GM12878 (cell line): ENCODE measurements around the gene NPAS2.

Source experiments
- BRCA1 ChIP-seq: IDR thresholded peaks from 2 replicates; pipeline ENCODE4 v1.6.1; 2011; ENCODE audit warnings: low read depth, low read length, improper control_type of control experiment
- CHD2 ChIP-seq: IDR thresholded peaks from 2 replicates; pipeline ENCODE4 v1.6.1; 2011; ENCODE audit warnings: low read depth, low read length, improper control_type of control experiment, borderline replicate concordance
- EGR1 ChIP-seq, 2 experiments: IDR thresholded peaks; 1 replicate in 1 of 2; 2 replicates in 1 of 2; pipeline ENCODE4 v1.6.1; 2011 to 2012; ENCODE audit warnings: low read depth in 2 of 2, low read length in 2 of 2, borderline replicate concordance in 1 of 2, mild to moderate bottlenecking in 1 of 2, moderate library complexity in 1 of 2
- FOS ChIP-seq: IDR thresholded peaks from 3 replicates; pipeline ENCODE4 v1.6.1; 2011; ENCODE audit warnings: borderline replicate concordance; ENCODE audit not compliant: insufficient read length; ENCODE audit errors: extremely low read depth
- LARP7 ChIP-seq: fragments of 450-650 bp; IDR thresholded peaks from 2 replicates; pipeline ENCODE4 v1.6.1; 2017; ENCODE audit warnings: mild to moderate bottlenecking
- POLR2A ChIP-seq: IDR thresholded peaks from 2 replicates; pipeline ENCODE4 v1.6.1; 2011; ENCODE audit warnings: low read depth, mild to moderate bottlenecking, low read length
- POLR2AphosphoS5 ChIP-seq: IDR thresholded peaks from 2 replicates; pipeline ENCODE4 v1.6.1; 2011; ENCODE audit warnings: mild to moderate bottlenecking, low read length, inconsistent platforms
- TARDBP ChIP-seq: IDR thresholded peaks from 2 replicates; pipeline ENCODE4 v1.6.1; 2016; ENCODE audit warnings: borderline replicate concordance
- TCF12 ChIP-seq: IDR thresholded peaks from 2 replicates; pipeline ENCODE4 v1.6.1; 2011; ENCODE audit warnings: low read depth, mild to moderate bottlenecking, low read length
- TF ChIP-seq, protein P1 (sequence below), 3 experiments: IDR thresholded peaks in 2 of 3; conservative IDR thresholded peaks in 1 of 3; 2 replicates each; pipeline ENCODE4 v1.5.1; 2011; ENCODE audit warnings: low read depth in 3 of 3, low read length in 3 of 3, mild to moderate bottlenecking in 3 of 3, control low read depth in 2 of 3, moderate library complexity in 2 of 3, inconsistent platforms in 1 of 3, mixed read lengths in 1 of 3; ENCODE audit not compliant: control insufficient read depth in 2 of 3, insufficient read depth in 1 of 3; ENCODE audit errors: extremely low read depth in 1 of 3
- TF ChIP-seq, protein P2 (sequence below): IDR thresholded peaks from 2 replicates; pipeline ENCODE4 v1.6.1; 2011; ENCODE audit warnings: borderline replicate concordance, low read depth, mild to moderate bottlenecking, moderate library complexity, mixed read lengths, low read length; ENCODE audit not compliant: insufficient read depth; ENCODE audit errors: extremely low read length
- TF ChIP-seq, protein P3 (sequence below): fragments of 450-650 bp; IDR thresholded peaks from 2 replicates; pipeline ENCODE4 v1.6.1; 2017; ENCODE audit warnings: low read depth, mild to moderate bottlenecking, moderate library complexity
- TF ChIP-seq, protein P4 (sequence below): fragments of 450-650 bp; IDR thresholded peaks from 2 replicates; pipeline ENCODE4 v1.6.1; 2016; ENCODE audit warnings: mild to moderate bottlenecking
- TF ChIP-seq, protein P5 (sequence below): IDR thresholded peaks from 2 replicates; pipeline ENCODE4 v1.6.1; 2012; ENCODE audit warnings: mild to moderate bottlenecking, low read depth, low read length

DNA sequence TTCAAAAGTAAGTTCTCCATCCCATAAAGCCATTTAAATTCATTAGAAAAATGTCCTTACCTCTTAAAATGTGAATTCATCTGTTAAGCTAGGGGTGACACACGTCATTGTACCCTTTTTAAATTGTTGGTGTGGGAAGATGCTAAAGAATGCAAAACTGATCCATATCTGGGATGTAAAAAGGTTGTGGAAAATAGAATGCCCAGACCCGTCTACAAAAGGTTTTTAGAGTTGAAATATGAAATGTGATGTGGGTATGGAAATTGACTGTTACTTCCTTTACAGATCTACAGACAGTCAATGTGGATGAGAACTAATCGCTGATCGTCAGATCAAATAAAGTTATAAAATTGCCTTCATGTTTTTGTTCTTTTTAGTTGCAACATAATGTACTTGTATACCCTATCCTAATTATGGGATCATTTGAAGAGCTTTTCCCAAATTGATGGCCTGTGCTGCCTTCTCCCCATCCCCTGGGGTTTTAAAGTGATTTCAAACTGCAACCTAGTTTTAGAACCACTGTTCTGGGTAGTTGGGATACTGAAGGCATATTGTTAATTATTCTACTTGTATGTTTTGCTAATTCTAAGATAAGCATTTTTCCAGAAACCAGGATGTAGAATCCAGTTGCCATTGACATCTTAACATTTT, 186.3 kb downstream of the NPAS2 start:
- TF ChIP-seq, protein P1, sequence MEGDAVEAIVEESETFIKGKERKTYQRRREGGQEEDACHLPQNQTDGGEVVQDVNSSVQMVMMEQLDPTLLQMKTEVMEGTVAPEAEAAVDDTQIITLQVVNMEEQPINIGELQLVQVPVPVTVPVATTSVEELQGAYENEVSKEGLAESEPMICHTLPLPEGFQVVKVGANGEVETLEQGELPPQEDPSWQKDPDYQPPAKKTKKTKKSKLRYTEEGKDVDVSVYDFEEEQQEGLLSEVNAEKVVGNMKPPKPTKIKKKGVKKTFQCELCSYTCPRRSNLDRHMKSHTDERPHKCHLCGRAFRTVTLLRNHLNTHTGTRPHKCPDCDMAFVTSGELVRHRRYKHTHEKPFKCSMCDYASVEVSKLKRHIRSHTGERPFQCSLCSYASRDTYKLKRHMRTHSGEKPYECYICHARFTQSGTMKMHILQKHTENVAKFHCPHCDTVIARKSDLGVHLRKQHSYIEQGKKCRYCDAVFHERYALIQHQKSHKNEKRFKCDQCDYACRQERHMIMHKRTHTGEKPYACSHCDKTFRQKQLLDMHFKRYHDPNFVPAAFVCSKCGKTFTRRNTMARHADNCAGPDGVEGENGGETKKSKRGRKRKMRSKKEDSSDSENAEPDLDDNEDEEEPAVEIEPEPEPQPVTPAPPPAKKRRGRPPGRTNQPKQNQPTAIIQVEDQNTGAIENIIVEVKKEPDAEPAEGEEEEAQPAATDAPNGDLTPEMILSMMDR (IDR thresholded peaks at IDR 0.05 in 2 of 3, conservative IDR thresholded peaks at IDR 0.05 in 1 of 3; ENCODE audit: control insufficient read depth in 2 of 3, extremely low read depth in 1 of 3, insufficient read depth in 1 of 3, low read depth in 3 of 3, low read length in 3 of 3), result no peak
- TF ChIP-seq, protein P2, sequence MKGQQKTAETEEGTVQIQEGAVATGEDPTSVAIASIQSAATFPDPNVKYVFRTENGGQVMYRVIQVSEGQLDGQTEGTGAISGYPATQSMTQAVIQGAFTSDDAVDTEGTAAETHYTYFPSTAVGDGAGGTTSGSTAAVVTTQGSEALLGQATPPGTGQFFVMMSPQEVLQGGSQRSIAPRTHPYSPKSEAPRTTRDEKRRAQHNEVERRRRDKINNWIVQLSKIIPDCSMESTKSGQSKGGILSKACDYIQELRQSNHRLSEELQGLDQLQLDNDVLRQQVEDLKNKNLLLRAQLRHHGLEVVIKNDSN, result no peak
- TF ChIP-seq EGR1 (IDR thresholded peaks at IDR 0.05; ENCODE audit: borderline replicate concordance in 1 of 2, low read depth in 2 of 2, low read length in 2 of 2) (no peak), FOS (no peak), TCF12 (no peak), POLR2AphosphoS5 (no peak; the same call in 1 of the 2 replicates), POLR2A (no peak; the same call in 1 of the 2 replicates), TARDBP (no peak), CHD2 (no peak), BRCA1 (no peak), LARP7 (no peak)
- TF ChIP-seq, protein P3, sequence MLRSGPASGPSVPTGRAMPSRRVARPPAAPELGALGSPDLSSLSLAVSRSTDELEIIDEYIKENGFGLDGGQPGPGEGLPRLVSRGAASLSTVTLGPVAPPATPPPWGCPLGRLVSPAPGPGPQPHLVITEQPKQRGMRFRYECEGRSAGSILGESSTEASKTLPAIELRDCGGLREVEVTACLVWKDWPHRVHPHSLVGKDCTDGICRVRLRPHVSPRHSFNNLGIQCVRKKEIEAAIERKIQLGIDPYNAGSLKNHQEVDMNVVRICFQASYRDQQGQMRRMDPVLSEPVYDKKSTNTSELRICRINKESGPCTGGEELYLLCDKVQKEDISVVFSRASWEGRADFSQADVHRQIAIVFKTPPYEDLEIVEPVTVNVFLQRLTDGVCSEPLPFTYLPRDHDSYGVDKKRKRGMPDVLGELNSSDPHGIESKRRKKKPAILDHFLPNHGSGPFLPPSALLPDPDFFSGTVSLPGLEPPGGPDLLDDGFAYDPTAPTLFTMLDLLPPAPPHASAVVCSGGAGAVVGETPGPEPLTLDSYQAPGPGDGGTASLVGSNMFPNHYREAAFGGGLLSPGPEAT, result no peak
- TF ChIP-seq, protein P4, sequence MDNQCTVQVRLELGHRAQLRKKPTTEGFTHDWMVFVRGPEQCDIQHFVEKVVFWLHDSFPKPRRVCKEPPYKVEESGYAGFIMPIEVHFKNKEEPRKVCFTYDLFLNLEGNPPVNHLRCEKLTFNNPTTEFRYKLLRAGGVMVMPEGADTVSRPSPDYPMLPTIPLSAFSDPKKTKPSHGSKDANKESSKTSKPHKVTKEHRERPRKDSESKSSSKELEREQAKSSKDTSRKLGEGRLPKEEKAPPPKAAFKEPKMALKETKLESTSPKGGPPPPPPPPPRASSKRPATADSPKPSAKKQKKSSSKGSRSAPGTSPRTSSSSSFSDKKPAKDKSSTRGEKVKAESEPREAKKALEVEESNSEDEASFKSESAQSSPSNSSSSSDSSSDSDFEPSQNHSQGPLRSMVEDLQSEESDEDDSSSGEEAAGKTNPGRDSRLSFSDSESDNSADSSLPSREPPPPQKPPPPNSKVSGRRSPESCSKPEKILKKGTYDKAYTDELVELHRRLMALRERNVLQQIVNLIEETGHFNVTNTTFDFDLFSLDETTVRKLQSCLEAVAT, result no peak
- TF ChIP-seq, protein P5, sequence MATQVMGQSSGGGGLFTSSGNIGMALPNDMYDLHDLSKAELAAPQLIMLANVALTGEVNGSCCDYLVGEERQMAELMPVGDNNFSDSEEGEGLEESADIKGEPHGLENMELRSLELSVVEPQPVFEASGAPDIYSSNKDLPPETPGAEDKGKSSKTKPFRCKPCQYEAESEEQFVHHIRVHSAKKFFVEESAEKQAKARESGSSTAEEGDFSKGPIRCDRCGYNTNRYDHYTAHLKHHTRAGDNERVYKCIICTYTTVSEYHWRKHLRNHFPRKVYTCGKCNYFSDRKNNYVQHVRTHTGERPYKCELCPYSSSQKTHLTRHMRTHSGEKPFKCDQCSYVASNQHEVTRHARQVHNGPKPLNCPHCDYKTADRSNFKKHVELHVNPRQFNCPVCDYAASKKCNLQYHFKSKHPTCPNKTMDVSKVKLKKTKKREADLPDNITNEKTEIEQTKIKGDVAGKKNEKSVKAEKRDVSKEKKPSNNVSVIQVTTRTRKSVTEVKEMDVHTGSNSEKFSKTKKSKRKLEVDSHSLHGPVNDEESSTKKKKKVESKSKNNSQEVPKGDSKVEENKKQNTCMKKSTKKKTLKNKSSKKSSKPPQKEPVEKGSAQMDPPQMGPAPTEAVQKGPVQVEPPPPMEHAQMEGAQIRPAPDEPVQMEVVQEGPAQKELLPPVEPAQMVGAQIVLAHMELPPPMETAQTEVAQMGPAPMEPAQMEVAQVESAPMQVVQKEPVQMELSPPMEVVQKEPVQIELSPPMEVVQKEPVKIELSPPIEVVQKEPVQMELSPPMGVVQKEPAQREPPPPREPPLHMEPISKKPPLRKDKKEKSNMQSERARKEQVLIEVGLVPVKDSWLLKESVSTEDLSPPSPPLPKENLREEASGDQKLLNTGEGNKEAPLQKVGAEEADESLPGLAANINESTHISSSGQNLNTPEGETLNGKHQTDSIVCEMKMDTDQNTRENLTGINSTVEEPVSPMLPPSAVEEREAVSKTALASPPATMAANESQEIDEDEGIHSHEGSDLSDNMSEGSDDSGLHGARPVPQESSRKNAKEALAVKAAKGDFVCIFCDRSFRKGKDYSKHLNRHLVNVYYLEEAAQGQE, result no peak
